HS-27A (cell line): Measurements from ENCODE around the gene DNAJC4.

Source experiments
- DNase-seq: peaks from one replicate; pipeline ENCODE4 v3.0.0-alpha.2; 2012; ENCODE audit warnings: low read depth, missing footprints

Gene DNAJC4

DNA sequence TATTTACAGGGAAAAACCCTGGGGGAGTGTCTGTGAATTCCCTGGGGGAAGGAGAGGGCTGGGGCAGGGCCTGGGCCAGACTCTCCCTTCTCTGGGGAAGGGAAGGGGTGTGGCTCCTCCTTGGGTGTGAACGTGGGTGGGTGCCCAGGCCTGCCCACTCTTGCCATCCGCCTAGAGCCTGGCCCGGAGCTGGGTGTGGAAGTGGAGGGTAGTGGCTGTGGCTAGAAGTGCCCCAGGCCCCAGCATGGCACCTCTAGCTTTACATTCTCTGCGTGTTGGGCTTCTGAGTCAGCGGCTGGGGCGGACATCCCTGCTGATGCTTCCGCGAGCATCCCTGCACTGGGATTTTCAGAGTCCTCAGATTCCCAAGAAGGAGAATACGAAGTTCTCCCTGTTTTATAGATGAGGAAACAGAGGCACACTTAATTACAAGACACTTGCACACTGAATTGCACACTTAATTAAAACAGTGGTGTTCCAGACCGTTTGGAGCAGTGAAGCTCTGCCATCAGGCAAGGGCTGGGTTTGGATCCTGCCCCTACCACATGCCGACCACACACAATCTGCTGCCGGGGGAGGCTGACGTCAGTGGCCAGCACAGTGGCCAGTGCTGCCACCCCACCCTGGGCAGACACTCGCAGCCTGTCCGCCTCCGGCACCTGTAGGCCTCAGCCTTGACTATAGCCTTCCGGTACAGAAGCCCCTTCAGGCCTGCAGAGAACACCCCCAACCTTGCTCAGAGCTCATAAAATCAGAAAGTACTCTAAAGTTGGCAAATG lies 46.5 kb downstream of the DNAJC4 start:
- DNase-seq, result no peak

DNA sequence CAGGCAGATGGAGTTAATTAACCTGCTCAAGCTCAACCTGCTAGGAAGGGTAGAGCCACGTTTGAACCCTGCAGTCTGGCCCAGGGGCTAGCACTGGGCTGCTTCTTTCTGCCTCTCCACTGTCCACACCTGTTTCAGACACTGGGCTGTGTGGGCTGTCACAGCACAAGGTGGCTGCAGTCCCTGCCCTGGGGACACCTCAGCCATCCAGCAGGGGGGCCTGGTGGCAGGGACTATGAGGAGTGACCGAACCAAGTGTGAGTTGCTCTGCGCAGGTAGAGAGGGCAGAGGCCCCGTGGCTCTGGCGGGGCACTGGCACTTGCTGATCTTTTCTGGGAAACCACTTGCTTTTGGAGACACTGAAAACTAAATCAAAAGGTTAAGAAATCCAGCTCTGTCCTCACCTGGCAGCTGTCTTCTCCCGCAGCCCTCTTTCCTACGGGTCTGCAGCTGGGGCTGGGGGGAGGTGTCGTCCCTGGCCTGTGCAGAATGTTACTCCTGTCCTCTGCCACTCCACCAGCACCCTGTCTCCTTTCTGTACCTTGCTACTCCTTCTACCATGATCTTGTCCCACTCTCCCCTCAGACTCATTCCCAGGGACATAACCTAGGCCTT lies 48.3 kb downstream of the DNAJC4 start:
- DNase-seq, result no peak

DNA sequence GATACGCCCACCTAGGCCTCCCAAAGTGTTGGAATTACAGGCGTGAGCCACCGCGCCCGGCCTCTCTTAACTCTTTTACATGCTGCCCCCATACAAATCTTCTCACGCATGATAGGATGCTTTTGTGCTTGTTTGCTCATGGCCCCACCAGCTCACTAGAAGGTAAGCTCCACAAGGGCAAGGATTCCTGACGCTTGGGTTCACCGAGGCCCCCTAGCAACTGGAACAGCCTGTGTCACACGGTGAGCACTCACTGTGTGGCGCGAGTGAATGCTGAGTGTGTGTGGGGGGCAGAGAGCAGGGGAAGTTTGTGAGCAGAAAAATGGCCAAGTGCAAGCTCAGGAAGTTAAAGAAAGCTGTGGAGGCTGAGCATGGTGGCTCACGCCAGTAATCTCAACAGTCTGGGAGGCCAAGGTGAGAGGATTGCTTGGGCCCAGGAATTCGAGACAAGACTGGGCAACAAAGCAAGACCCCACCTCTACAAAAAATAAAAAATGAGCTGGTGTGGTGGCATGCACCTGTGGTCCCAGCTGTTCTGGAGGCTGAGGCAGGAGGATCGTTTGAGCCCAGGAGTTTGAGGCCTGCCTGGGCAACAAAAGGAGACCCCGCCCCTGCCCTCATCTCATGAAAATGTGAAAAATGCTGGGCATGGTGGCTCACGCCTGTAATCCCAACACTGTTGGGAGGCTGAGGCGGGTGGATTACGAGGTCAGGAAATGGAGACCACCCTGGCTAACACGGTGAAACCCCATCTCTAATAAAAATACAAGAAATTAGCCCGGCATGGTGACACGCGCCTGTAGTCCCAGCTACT lies 51.8 kb downstream of the DNAJC4 start:
- no peak for DNase-seq

DNA sequence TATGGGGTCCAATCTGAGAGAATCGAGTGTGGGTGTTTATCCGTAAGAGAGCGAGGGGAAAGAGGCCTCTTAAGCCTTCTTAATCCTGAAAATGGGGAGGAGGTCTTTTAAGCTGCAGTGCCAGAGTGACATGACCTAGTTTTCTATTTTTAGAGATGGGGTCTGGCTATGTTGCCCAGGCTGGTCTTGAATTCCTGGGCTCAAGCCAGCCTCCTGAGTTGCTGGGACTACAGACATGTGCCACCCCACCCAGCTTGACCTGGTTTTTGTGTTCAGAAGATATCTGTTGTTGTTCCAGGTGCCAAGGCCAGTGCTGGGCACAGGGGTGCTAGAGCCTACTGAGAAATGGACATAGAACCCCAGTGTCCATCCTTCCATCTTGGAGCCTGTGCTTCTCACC lies 52.7 kb downstream of the DNAJC4 start:
- no peak for DNase-seq
